Osteoblast (primary cell): Measurements from ENCODE around the gene UBL7. TPM values are rescaled to one million over a fixed set of nuclear protein-coding genes. Genes with fewer than 3 reads are reported as not detected.

Source experiments
- DNase-seq: peaks from one replicate; pipeline ENCODE4 v3.0.0; 2011; ENCODE audit warnings: low spot score, mixed read lengths; ENCODE audit not compliant: insufficient read length; ENCODE audit errors: missing footprints
- H2AFZ ChIP-seq: 2 replicates; pipeline ENCODE4 v1.6.0; 2011; ENCODE audit warnings: mild to moderate bottlenecking, low read length
- H3K27ac ChIP-seq: 2 replicates; pipeline ENCODE4 v1.5.1; 2011; ENCODE audit warnings: mild to moderate bottlenecking, low read depth, low read length, moderate library complexity
- H3K27me3 ChIP-seq: 2 replicates; pipeline ENCODE4 v1.6.0; 2012; ENCODE audit warnings: mild to moderate bottlenecking, control low read depth, inconsistent platforms, low read length, moderate library complexity; ENCODE audit not compliant: insufficient read depth
- H3K36me3 ChIP-seq: 2 replicates; pipeline ENCODE4 v1.5.1; 2011; ENCODE audit warnings: mild to moderate bottlenecking, low read length, control low read depth, moderate library complexity; ENCODE audit not compliant: insufficient read depth
- H3K4me1 ChIP-seq: 2 replicates; pipeline ENCODE4 v1.5.1; 2011; ENCODE audit warnings: mild to moderate bottlenecking, low read length, control low read depth, moderate library complexity; ENCODE audit not compliant: insufficient read depth
- H3K4me2 ChIP-seq: 2 replicates; pipeline ENCODE4 v1.6.0; 2011; ENCODE audit warnings: mild to moderate bottlenecking, low read length; ENCODE audit not compliant: insufficient read depth
- H3K4me3 ChIP-seq: fragments of 200-600 bp; sonication (generic); 3 replicates; pipeline ENCODE4 v1.5.1; 2012; ENCODE audit warnings: mild to moderate bottlenecking, low read length, inconsistent platforms; ENCODE audit not compliant: insufficient read depth
- H3K79me2 ChIP-seq: 2 replicates; pipeline ENCODE4 v1.6.0; 2012; ENCODE audit warnings: mild to moderate bottlenecking, low read length, control low read depth, inconsistent platforms; ENCODE audit not compliant: insufficient read depth
- H3K9me3 ChIP-seq: 2 replicates; pipeline ENCODE4 v1.5.1; 2011; ENCODE audit warnings: low read depth, low read length, control low read depth
- H4K20me1 ChIP-seq: 2 replicates; pipeline ENCODE4 v1.6.0; 2012; ENCODE audit warnings: mild to moderate bottlenecking, low read length, control low read depth; ENCODE audit not compliant: insufficient read depth
- CTCF ChIP-seq: IDR thresholded peaks from 2 replicates; pipeline ENCODE4 v1.5.1; 2011; ENCODE audit warnings: mild to moderate bottlenecking, low read depth, low read length, moderate library complexity; ENCODE audit errors: extremely low read depth
- total RNA-seq: library from RNA; depleted of rRNA; stranded (reverse); fragments of >200 nt; gene quantifications from 2 replicates; pipeline ENCODE4 v1.2.3, GENCODE V29; 2012

The UBL7 gene
- 39.8 and 41.3 TPM in 2 replicates for total RNA-seq

- Histone ChIP-seq H3K79me2 (peaks cover 16% of the 10 kb centered on the region), H2AFZ (peak within 1 kb of the TSS; percentile 100), H3K4me2 (peak within 1 kb of the TSS; percentile 95), H3K27ac (peak within 1 kb of the TSS; percentile 79), H3K36me3 (peaks cover 4% of the 10 kb centered on the region), H3K4me1 (peaks cover 13% of the 10 kb centered on the region), H3K9me3 (no peaks in the 10 kb centered on the region), H3K27me3 (no peaks in the 10 kb centered on the region), H3K4me3 (peak within 1 kb of the TSS; percentile 99), H4K20me1 (no peaks in the 10 kb centered on the region)
- TF ChIP-seq CTCF = peak; percentile 13
- peak; percentile 97 for DNase-seq
Measured at GRCh38 chr15:74460871-74461846, at the start of gene UBL7. Gene UBL7, minus strand, starts transcription at chr15:74461160. Its CDS starts 2,293 bp downstream, at chr15:74458867.

GRCh38 chr15:74506515-74506840 is 45.5 kb upstream of the UBL7 start:
- H3K4me1 ChIP-seq = peaks cover 8% of the 10 kb centered on the region
- no peaks in the 10 kb centered on the region for H3K79me2 ChIP-seq
- no peaks in the 10 kb centered on the region for H3K36me3 ChIP-seq
- H3K9me3 ChIP-seq = no peaks in the 10 kb centered on the region
- no peak overlapping the region for H3K4me2 ChIP-seq
- no peak for TF ChIP-seq CTCF
- peak overlapping the region; percentile 63 for H2AFZ ChIP-seq
- DNase-seq = no peak
- peak overlapping the region; percentile 71 for H3K27ac ChIP-seq
- H4K20me1 ChIP-seq = no peaks in the 10 kb centered on the region
- H3K4me3 ChIP-seq = no peak overlapping the region
- no peaks in the 10 kb centered on the region for H3K27me3 ChIP-seq

- Histone ChIP-seq H4K20me1 (no peaks in the 10 kb centered on the region), H3K36me3 (no peaks in the 10 kb centered on the region), H3K4me1 (peaks cover 8% of the 10 kb centered on the region), H3K4me2 (no peak overlapping the region), H3K79me2 (no peaks in the 10 kb centered on the region), H3K9me3 (no peaks in the 10 kb centered on the region), H3K27me3 (no peaks in the 10 kb centered on the region), H2AFZ (peak overlapping the region; percentile 63), H3K27ac (peak overlapping the region; percentile 71), H3K4me3 (no peak overlapping the region)
- DNase-seq = peak; percentile 88
- no peak for TF ChIP-seq CTCF
Measured at GRCh38 chr15:74505837-74506514, 45.0 kb upstream of the UBL7 start.

GRCh38 chr15:74504836-74505235 is 43.9 kb upstream of the UBL7 start:
- H3K4me2 ChIP-seq = no peak overlapping the region
- no peaks in the 10 kb centered on the region for H3K36me3 ChIP-seq
- no peak for TF ChIP-seq CTCF
- no peak overlapping the region for H2AFZ ChIP-seq
- no peaks in the 10 kb centered on the region for H4K20me1 ChIP-seq
- DNase-seq = no peak
- no peaks in the 10 kb centered on the region for H3K27me3 ChIP-seq
- no peaks in the 10 kb centered on the region for H3K79me2 ChIP-seq
- no peaks in the 10 kb centered on the region for H3K9me3 ChIP-seq
- peaks cover 8% of the 10 kb centered on the region for H3K4me1 ChIP-seq
- no peak overlapping the region for H3K27ac ChIP-seq
- no peak overlapping the region for H3K4me3 ChIP-seq
